Lower lobe of right lung (tissue), 2 donors: ENCODE data around the gene SEC23B. TPM values are rescaled to one million over a fixed set of nuclear protein-coding genes. Genes with fewer than 3 reads are reported as not detected.
A peak's percentile ranks its signal among the peaks of the same experiment; 100 is the strongest.

Source experiments
- ATAC-seq, 2 donors: fragments of 200-7000 bp; cut with Tn5 transposase; one replicate each; pipeline ENCODE4 v1.9.1; 2020 to 2022; ENCODE audit warnings: mild to moderate bottlenecking in 2 of 2, moderate library complexity in 2 of 2
- DNase-seq: peaks from one replicate; pipeline ENCODE4 v3.0.0-alpha.2; 2020
- H3K27ac ChIP-seq: fragments of 200-600 bp; one replicate; pipeline ENCODE4 v1.8.0; 2022
- H3K27me3 ChIP-seq: fragments of 200-600 bp; one replicate; pipeline ENCODE4 v1.8.0; 2022; ENCODE audit warnings: low read depth
- H3K36me3 ChIP-seq: fragments of 200-600 bp; one replicate; pipeline ENCODE4 v1.8.0; 2022; ENCODE audit warnings: mild to moderate bottlenecking
- H3K4me1 ChIP-seq: fragments of 200-600 bp; one replicate; pipeline ENCODE4 v1.8.0; 2022
- H3K4me3 ChIP-seq: fragments of 200-600 bp; one replicate; pipeline ENCODE4 v1.8.0; 2022; ENCODE audit warnings: mild to moderate bottlenecking
- H3K9me3 ChIP-seq: fragments of 200-600 bp; one replicate; pipeline ENCODE4 v1.8.0; 2022
- intact Hi-C: fragments of 100-400 bp; cut with DNase I; formaldehyde crosslinking; loops from one replicate; pipeline ENCODE4 v1.11.0; 2022
- total RNA-seq: library from RNA; stranded (reverse); fragmentation: NEBNext Ultra II Directional; extraction: Animal tissue kit (Norgen Biotek cat#: 25700); gene quantifications from one replicate; pipeline ENCODE4 v1.2.1, GENCODE V29; 2021
- TF ChIP-seq, protein P1 (sequence below): fragments of 200-600 bp; IDR thresholded peaks from one replicate; pipeline ENCODE4 v1.8.0; 2022; ENCODE audit warnings: antibody characterized with exemption, mild to moderate bottlenecking
- donor health status: DM: no; HTN: yes; CAD: no; lungs with severe emphysema.

The SEC23B gene
- total RNA-seq, 1 donor from 2014 or later = 51.2 TPM

DNA sequence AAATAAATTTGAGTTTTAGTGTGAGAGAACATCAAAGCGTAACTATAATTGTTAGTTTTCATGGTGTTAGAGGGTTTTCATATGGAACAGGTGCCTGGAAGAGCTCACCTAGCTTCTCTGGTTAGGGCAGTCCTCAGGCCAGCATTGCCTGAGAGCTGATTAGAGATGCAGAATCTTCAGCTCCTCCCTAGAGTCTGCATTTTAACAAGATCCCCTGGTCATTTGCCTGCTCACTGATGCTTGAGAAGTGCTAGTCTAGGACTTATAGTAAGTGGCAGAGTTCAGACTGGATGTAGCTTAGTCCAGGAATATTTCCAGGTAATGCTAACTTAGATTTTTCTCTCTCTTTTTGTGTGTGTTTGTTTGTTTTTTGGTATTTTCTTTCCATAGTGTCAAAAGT, 37.8 kb downstream of the SEC23B start:
- Histone ChIP-seq H3K36me3 (peaks cover 100% of the 10 kb centered on the region), H3K9me3 (no peaks in the 10 kb centered on the region), H3K27me3 (no peaks in the 10 kb centered on the region), H3K4me1 (no peaks in the 10 kb centered on the region), H3K27ac (no peak overlapping the region), H3K4me3 (no peak overlapping the region)
- ATAC-seq = no peak
- TF ChIP-seq, protein P1, sequence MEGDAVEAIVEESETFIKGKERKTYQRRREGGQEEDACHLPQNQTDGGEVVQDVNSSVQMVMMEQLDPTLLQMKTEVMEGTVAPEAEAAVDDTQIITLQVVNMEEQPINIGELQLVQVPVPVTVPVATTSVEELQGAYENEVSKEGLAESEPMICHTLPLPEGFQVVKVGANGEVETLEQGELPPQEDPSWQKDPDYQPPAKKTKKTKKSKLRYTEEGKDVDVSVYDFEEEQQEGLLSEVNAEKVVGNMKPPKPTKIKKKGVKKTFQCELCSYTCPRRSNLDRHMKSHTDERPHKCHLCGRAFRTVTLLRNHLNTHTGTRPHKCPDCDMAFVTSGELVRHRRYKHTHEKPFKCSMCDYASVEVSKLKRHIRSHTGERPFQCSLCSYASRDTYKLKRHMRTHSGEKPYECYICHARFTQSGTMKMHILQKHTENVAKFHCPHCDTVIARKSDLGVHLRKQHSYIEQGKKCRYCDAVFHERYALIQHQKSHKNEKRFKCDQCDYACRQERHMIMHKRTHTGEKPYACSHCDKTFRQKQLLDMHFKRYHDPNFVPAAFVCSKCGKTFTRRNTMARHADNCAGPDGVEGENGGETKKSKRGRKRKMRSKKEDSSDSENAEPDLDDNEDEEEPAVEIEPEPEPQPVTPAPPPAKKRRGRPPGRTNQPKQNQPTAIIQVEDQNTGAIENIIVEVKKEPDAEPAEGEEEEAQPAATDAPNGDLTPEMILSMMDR = no peak
- no peak for DNase-seq
- intact Hi-C loops = no loop called here

DNA sequence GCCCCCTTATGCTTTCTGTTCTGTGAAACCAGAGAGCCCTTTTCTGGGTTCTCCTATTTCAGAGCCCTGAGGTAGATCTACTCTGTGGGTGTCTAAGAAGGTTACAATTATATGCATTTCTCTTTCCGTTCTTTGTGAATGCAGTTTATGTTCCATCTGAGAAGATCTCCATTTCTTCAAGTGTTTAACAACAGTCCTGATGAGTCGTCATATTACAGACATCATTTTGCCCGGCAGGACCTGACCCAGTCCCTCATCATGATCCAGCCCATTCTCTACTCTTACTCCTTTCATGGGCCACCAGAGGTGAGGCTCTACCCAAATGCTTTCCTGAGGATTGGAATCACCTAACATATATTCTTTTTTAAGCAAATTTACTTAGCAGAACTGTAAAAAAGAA, 40.7 kb downstream of the SEC23B start:
- no peak for DNase-seq
- H3K36me3 ChIP-seq = peaks cover 100% of the 10 kb centered on the region

DNA sequence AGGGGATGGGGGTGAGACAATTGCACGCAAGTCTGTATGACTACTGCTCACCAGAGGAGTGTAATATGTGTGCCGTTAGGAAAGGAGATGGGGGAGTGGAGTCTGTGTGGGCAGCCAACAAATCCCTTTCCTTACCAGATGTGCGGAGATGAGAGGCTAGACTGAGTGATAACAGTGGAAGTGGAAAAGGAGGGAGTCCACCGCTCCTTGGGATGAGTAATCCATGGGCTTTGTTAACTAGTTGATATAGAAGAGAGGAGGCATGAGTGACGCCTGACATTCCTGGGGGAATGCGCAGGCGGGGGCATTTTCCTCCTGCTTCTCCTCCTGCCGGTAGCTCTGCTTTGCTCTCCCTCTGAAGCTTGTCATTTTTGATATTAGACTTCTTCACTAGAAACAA, 46.0 kb downstream of the SEC23B start:
- ATAC-seq = no peak
- Histone ChIP-seq H3K9me3 (no peaks in the 10 kb centered on the region), H3K4me3 (no peak overlapping the region), H3K4me1 (no peaks in the 10 kb centered on the region), H3K27ac (no peak overlapping the region), H3K36me3 (peaks cover 100% of the 10 kb centered on the region), H3K27me3 (no peaks in the 10 kb centered on the region)
- intact Hi-C loops = no loop called here
- TF ChIP-seq, protein P1 = no peak
- DNase-seq = no peak

More for the DNA sequence above, 40.7 kb downstream of the SEC23B start:
- no peak overlapping the region for H3K4me3 ChIP-seq
- no peak overlapping the region for H3K27ac ChIP-seq
- H3K9me3 ChIP-seq = no peaks in the 10 kb centered on the region
- TF ChIP-seq, protein P1 = no peak
- H3K4me1 ChIP-seq = no peaks in the 10 kb centered on the region
- no peak for ATAC-seq
- H3K27me3 ChIP-seq = no peaks in the 10 kb centered on the region
- intact Hi-C loops = no loop called here

DNA sequence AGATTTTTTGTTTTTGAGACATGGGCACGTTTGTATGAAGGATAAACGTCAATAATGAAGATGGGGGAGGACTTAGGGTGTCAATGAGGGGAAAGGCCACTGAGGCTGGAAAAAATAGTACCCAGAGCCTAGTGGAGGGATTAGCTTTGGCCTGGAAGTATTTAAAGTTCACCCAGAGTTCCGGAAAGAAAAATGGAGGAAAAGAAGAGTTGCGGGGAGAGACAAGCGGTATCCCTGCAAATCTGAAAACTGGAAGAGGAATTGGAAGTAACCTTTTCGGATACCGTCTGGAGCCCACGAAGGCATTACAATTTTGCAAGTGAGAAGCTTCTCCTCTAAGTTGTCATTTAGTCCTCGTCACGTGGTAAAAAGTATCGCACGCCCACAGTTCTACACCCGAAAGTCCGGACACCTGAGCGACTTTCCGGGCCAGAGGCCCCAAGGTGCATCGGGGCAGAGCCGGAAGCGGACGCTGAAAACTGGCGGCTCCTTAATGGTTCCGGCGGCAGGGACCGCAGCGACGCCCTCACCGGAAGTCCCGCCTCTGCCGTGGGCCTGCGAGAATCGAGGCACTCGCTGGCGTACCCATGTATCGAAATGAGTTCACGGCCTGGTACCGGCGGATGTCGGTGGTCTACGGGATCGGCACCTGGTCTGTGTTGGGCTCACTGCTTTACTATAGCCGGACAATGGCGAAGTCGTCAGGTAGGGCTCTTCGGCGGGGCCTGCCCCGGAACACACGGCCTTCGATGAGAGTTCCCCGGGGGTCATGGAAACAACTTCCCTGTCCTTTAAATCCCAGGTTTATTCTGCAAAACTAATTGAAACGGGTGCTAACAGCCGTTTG, 59.4 kb downstream of the SEC23B start, which contains the start of gene SMIM26:
Gene SMIM26, plus strand, starts transcription at position 541 of the 847 bp plus-strand sequence. Its CDS starts 47 bp downstream, at position 588.
- no peaks in the 10 kb centered on the region for H3K27me3 ChIP-seq
- TF ChIP-seq, protein P1 = no peak
- DNase-seq (peak; percentile 96), ATAC-seq (peak; percentile 99 to 100)
- peaks cover 34% of the 10 kb centered on the region for H3K36me3 ChIP-seq
- intact Hi-C loops = no loop called here
- H3K4me1 ChIP-seq = peaks cover 15% of the 10 kb centered on the region
- H3K4me3 ChIP-seq = peak within 1 kb of the TSS; percentile 83
- H3K9me3 ChIP-seq = no peaks in the 10 kb centered on the region
- peak within 1 kb of the TSS; percentile 90 for H3K27ac ChIP-seq

DNA sequence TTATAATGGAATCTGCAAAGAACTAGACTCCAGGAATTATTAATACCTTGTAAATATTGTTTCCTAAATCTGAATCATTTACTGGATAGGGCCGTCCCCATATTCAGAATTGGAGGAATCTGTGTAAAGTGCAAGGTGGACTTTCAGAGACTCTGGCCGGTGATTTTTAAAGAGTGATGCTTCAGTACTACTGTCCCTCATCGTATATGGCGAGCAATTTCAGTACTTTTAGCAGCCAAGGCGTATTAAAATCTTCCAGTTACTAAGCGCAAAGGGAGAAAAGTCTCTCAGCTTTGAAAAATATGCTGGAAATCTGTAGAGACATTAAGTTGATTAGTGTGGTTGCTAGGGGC, 60.0 kb downstream of the SEC23B start:
- ATAC-seq (peak; percentile 37 to 52), DNase-seq (no peak)
- H3K4me3 ChIP-seq = peak overlapping the region; percentile 83
- peaks cover 28% of the 10 kb centered on the region for H3K36me3 ChIP-seq
- TF ChIP-seq, protein P1 = no peak
- H3K27ac ChIP-seq = peak overlapping the region; percentile 90
- intact Hi-C loops = no loop called here
- no peaks in the 10 kb centered on the region for H3K27me3 ChIP-seq
- H3K4me1 ChIP-seq = peaks cover 15% of the 10 kb centered on the region
- H3K9me3 ChIP-seq = no peaks in the 10 kb centered on the region
